Testis (tissue), 2 donors: ENCODE results near the gene AOAH.

ENCODE experiments used
- POLR2A ChIP-seq: fragments of 450-650 bp; IDR thresholded peaks from one replicate; pipeline ENCODE4 v1.6.1; 2017; ENCODE audit warnings: antibody characterized with exemption, mild to moderate bottlenecking, moderate library complexity
- TF ChIP-seq, protein P1 (sequence below), 3 experiments: fragments of 450-650 bp in 2 of 3; fragments of 200-600 bp in 1 of 3; sonication (generic) in 1 of 3; IDR thresholded peaks; one replicate each; pipeline ENCODE4 v1.5.1; 2016 to 2019; ENCODE audit warnings: antibody characterized with exemption in 3 of 3, mild to moderate bottlenecking in 2 of 3, moderate library complexity in 1 of 3

DNA sequence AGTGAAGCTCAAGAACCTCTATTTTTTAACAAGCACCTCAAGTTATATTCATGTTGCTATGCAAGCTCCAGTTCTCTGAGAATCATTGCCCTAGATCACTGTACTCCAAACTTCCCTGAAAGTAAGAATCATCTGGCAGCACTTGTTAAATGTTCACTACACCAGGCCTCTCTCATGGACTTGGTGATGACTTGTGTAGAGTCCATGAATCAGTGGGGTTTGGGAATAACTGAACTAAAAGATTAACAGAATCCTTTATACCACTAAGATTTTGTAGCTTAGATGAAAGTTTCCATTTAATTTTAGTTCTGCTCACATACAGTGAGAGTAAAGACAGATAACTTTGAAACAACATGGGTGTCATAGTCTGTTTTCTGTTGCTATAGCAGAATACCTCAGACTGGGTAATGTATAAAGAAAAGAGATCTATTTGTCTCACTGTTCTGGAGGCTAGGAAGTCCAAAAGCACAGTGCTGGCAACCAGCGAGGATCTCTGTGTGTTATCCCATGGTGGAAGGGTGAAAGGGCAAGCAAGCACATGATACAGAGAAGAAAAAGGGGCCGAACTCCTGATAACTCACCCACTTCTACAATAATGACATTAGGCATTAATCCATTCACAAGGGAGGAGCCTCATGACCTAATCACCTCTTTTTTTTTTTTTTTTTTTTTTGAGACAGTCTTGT is 27.9 kb upstream of the AOAH start:
- TF ChIP-seq, protein P1, sequence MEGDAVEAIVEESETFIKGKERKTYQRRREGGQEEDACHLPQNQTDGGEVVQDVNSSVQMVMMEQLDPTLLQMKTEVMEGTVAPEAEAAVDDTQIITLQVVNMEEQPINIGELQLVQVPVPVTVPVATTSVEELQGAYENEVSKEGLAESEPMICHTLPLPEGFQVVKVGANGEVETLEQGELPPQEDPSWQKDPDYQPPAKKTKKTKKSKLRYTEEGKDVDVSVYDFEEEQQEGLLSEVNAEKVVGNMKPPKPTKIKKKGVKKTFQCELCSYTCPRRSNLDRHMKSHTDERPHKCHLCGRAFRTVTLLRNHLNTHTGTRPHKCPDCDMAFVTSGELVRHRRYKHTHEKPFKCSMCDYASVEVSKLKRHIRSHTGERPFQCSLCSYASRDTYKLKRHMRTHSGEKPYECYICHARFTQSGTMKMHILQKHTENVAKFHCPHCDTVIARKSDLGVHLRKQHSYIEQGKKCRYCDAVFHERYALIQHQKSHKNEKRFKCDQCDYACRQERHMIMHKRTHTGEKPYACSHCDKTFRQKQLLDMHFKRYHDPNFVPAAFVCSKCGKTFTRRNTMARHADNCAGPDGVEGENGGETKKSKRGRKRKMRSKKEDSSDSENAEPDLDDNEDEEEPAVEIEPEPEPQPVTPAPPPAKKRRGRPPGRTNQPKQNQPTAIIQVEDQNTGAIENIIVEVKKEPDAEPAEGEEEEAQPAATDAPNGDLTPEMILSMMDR (IDR thresholded peaks at IDR 0.05) = no peak
- TF ChIP-seq POLR2A = no peak
